CD8-positive, alpha-beta memory T cell (primary cell): ENCODE data around the gene ANO4. TPM values are rescaled to one million over a fixed set of nuclear protein-coding genes. Genes with fewer than 3 reads are reported as not detected.

ENCODE experiments used
- CTCF ChIA-PET: fragments of 350-600 bp; sonication (Branson Sonifier 250); formaldehyde crosslinking; loops from one replicate; lab custom pipeline; 2021; ENCODE audit warnings: antibody characterized with exemption; lab: Charles Lee
- POLR2A ChIA-PET: fragments of 350-600 bp; sonication (Branson Sonifier 250); formaldehyde crosslinking; loops from one replicate; lab custom pipeline; 2021; ENCODE audit warnings: antibody characterized with exemption; lab: Charles Lee
- DNase-seq, 5 donors: peaks; one replicate each; pipeline versions ENCODE4 v3.0.0 to v3.0.0-alpha.2; 2020 to 2022; ENCODE audit warnings: mixed read lengths in 1 of 5
- H3K27ac ChIP-seq: one replicate; pipeline ENCODE4 v1.7.0; 2013; ENCODE audit warnings: low read depth, mild to moderate bottlenecking, low read length, moderate library complexity
- H3K27me3 ChIP-seq: 2 replicates; pipeline ENCODE4 v1.7.0; 2013; ENCODE audit warnings: low read length, mild to moderate bottlenecking; ENCODE audit not compliant: insufficient read depth, poor library complexity, severe bottlenecking
- H3K36me3 ChIP-seq: 2 replicates; pipeline ENCODE4 v1.7.0; 2013; ENCODE audit warnings: mild to moderate bottlenecking, low read length, moderate library complexity; ENCODE audit not compliant: insufficient read depth
- H3K4me1 ChIP-seq: 2 replicates; pipeline ENCODE4 v1.7.0; 2013; ENCODE audit warnings: mild to moderate bottlenecking, low read length, moderate library complexity; ENCODE audit not compliant: insufficient read depth
- H3K4me3 ChIP-seq: 2 replicates; pipeline ENCODE4 v1.7.0; 2013; ENCODE audit warnings: mild to moderate bottlenecking, low read length
- H3K9me3 ChIP-seq: 2 replicates; pipeline ENCODE4 v1.7.0; 2013; ENCODE audit warnings: mild to moderate bottlenecking, low read length
- H3K27ac Mint-ChIP-seq, 8 donors: one replicate each; pipeline ENCODE4 v1.8.0; 2020 to 2021; ENCODE audit warnings: mixed read lengths in 8 of 8, mild to moderate bottlenecking in 6 of 8, inconsistent platforms in 3 of 8, moderate library complexity in 3 of 8
- H3K27me3 Mint-ChIP-seq, 2 donors: one replicate each; pipeline ENCODE4 v1.8.0; 2020 to 2021; ENCODE audit warnings: mixed read lengths in 2 of 2, mild to moderate bottlenecking in 1 of 2, moderate library complexity in 1 of 2
- H3K36me3 Mint-ChIP-seq, 3 donors: one replicate each; pipeline ENCODE4 v1.8.0; 2020 to 2021; ENCODE audit warnings: mixed read lengths in 3 of 3, inconsistent platforms in 1 of 3, mild to moderate bottlenecking in 1 of 3
- H3K4me1 Mint-ChIP-seq, 3 donors: one replicate each; pipeline ENCODE4 v1.8.0; 2020 to 2021; ENCODE audit warnings: mixed read lengths in 3 of 3, inconsistent platforms in 1 of 3, mild to moderate bottlenecking in 1 of 3
- H3K4me3 Mint-ChIP-seq, 7 donors: one replicate each; pipeline ENCODE4 v1.8.0; 2020 to 2021; ENCODE audit warnings: mixed read lengths in 7 of 7, mild to moderate bottlenecking in 6 of 7, moderate library complexity in 4 of 7, inconsistent platforms in 2 of 7
- H3K9me3 Mint-ChIP-seq, 5 donors: one replicate each; pipeline ENCODE4 v1.8.0; 2020 to 2022; ENCODE audit warnings: mixed read lengths in 5 of 5, mild to moderate bottlenecking in 3 of 5, moderate library complexity in 2 of 5, inconsistent platforms in 1 of 5
- polyA plus RNA-seq: library from polyadenylated mRNA; unstranded; fragments of 300-500 nt; fragmentation: Illumina TruSeq; gene quantifications from one replicate; pipeline ENCODE4 v1.2.3, GENCODE V29; 2021
- total RNA-seq, 2 experiments: library from RNA; stranded (reverse); gene quantifications; one replicate each; pipeline ENCODE4 v1.2.3, GENCODE V29; 2021

The ANO4 gene
- total and polyA plus RNA-seq, 3 experiments from 2014 or later = not detected

GRCh38 chr12:101019667-101020066 is 225.1 kb downstream of the ANO4 start:
- no peak overlapping the region for H3K4me3 ChIP-seq
- peaks cover 0 to 10% (median 2%) of the 10 kb centered on the region in 5 donors for H3K9me3 Mint-ChIP-seq
- no peaks in the 10 kb centered on the region for H3K27me3 ChIP-seq
- no peaks in the 10 kb centered on the region for H3K9me3 ChIP-seq
- DNase-seq = no peak
- no peaks in the 10 kb centered on the region for H3K4me1 ChIP-seq
- H3K36me3 Mint-ChIP-seq = no peaks in the 10 kb centered on the region
- ChIA-PET POLR2A (no interaction called here), CTCF (no interaction called here)
- no peaks in the 10 kb centered on the region for H3K4me1 Mint-ChIP-seq
- peaks cover 0 to 3% of the 10 kb centered on the region in 2 donors for H3K27me3 Mint-ChIP-seq
- no peak overlapping the region for H3K27ac Mint-ChIP-seq
- H3K36me3 ChIP-seq = no peaks in the 10 kb centered on the region
- no peak overlapping the region for H3K27ac ChIP-seq
- H3K4me3 Mint-ChIP-seq = no peak overlapping the region

- no peak overlapping the region for H3K4me3 ChIP-seq
- ChIA-PET CTCF (no interaction called here), POLR2A (no interaction called here)
- H3K4me3 Mint-ChIP-seq = no peak overlapping the region
- no peak overlapping the region for H3K27ac Mint-ChIP-seq
- H3K9me3 ChIP-seq = no peaks in the 10 kb centered on the region
- peaks cover 0 to 14% (median 4%) of the 10 kb centered on the region in 5 donors for H3K9me3 Mint-ChIP-seq
- no peaks in the 10 kb centered on the region for H3K4me1 ChIP-seq
- H3K27ac ChIP-seq = no peak overlapping the region
- H3K36me3 ChIP-seq = no peaks in the 10 kb centered on the region
- peaks cover 0 to 3% of the 10 kb centered on the region in 2 donors for H3K27me3 Mint-ChIP-seq
- no peaks in the 10 kb centered on the region for H3K27me3 ChIP-seq
- DNase-seq = no peak
- H3K36me3 Mint-ChIP-seq = no peaks in the 10 kb centered on the region
- H3K4me1 Mint-ChIP-seq = no peaks in the 10 kb centered on the region
Observed at GRCh38 chr12:101021442-101021841, 226.9 kb downstream of the ANO4 start.

GRCh38 chr12:101021911-101022388 is 227.4 kb downstream of the ANO4 start:
- H3K9me3 Mint-ChIP-seq = peaks cover 0 to 14% (median 3%) of the 10 kb centered on the region in 5 donors
- no peaks in the 10 kb centered on the region for H3K27me3 ChIP-seq
- H3K36me3 Mint-ChIP-seq = no peaks in the 10 kb centered on the region
- H3K4me3 ChIP-seq = no peak overlapping the region
- peaks cover 0 to 3% of the 10 kb centered on the region in 2 donors for H3K27me3 Mint-ChIP-seq
- ChIA-PET POLR2A (no interaction called here), CTCF (no interaction called here)
- H3K36me3 ChIP-seq = no peaks in the 10 kb centered on the region
- no peaks in the 10 kb centered on the region for H3K4me1 ChIP-seq
- H3K27ac Mint-ChIP-seq = no peak overlapping the region
- no peak for DNase-seq
- H3K9me3 ChIP-seq = no peaks in the 10 kb centered on the region
- H3K27ac ChIP-seq = no peak overlapping the region
- no peaks in the 10 kb centered on the region for H3K4me1 Mint-ChIP-seq
- H3K4me3 Mint-ChIP-seq = no peak overlapping the region

- Mint-ChIP-seq H3K4me1 (no peaks in the 10 kb centered on the region), H3K9me3 (peaks cover 18 to 32% (median 25%) of the 10 kb centered on the region in 5 donors), H3K4me3 (no peak overlapping the region), H3K36me3 (peaks cover 0 to 1% (median 0%) of the 10 kb centered on the region in 3 donors), H3K27me3 (no peaks in the 10 kb centered on the region), H3K27ac (no peak overlapping the region)
- CTCF ChIA-PET = no interaction called here
- Histone ChIP-seq H3K9me3 (no peaks in the 10 kb centered on the region), H3K4me3 (no peak overlapping the region), H3K4me1 (no peaks in the 10 kb centered on the region), H3K27ac (no peak overlapping the region), H3K36me3 (no peaks in the 10 kb centered on the region), H3K27me3 (no peaks in the 10 kb centered on the region)
- DNase-seq = no peak
- POLR2A ChIA-PET = no interaction called here
Observed at GRCh38 chr12:101027200-101027599, 232.6 kb downstream of the ANO4 start.

- Histone ChIP-seq H3K9me3 (no peaks in the 10 kb centered on the region), H3K27ac (no peak overlapping the region), H3K36me3 (no peaks in the 10 kb centered on the region), H3K4me3 (no peak overlapping the region), H3K27me3 (no peaks in the 10 kb centered on the region), H3K4me1 (no peaks in the 10 kb centered on the region)
- Mint-ChIP-seq H3K4me1 (no peaks in the 10 kb centered on the region), H3K9me3 (peaks cover 18 to 33% (median 25%) of the 10 kb centered on the region in 5 donors), H3K27me3 (no peaks in the 10 kb centered on the region), H3K4me3 (no peak overlapping the region), H3K36me3 (peaks cover 0 to 1% (median 0%) of the 10 kb centered on the region in 3 donors), H3K27ac (no peak overlapping the region)
- ChIA-PET CTCF (no interaction called here), POLR2A (no interaction called here)
- DNase-seq = no peak
Observed at GRCh38 chr12:101027816-101028215, 233.2 kb downstream of the ANO4 start.

- no peaks in the 10 kb centered on the region for H3K4me1 Mint-ChIP-seq
- no peaks in the 10 kb centered on the region for H3K36me3 Mint-ChIP-seq
- peaks cover 0 to 8% (median 2%) of the 10 kb centered on the region in 5 donors for H3K9me3 Mint-ChIP-seq
- no peaks in the 10 kb centered on the region for H3K4me1 ChIP-seq
- H3K27me3 Mint-ChIP-seq = no peaks in the 10 kb centered on the region
- H3K4me3 Mint-ChIP-seq = no peak overlapping the region
- no peak overlapping the region for H3K4me3 ChIP-seq
- H3K9me3 ChIP-seq = no peaks in the 10 kb centered on the region
- H3K27ac Mint-ChIP-seq = no peak overlapping the region
- no peak for DNase-seq
- H3K27ac ChIP-seq = no peak overlapping the region
- ChIA-PET CTCF (no interaction called here), POLR2A (no interaction called here)
- no peaks in the 10 kb centered on the region for H3K36me3 ChIP-seq
- H3K27me3 ChIP-seq = no peaks in the 10 kb centered on the region
Observed at GRCh38 chr12:101038289-101038871, 243.8 kb downstream of the ANO4 start.

GRCh38 chr12:101039848-101040531 is 245.4 kb downstream of the ANO4 start:
- POLR2A ChIA-PET = no interaction called here
- Mint-ChIP-seq H3K4me1 (no peaks in the 10 kb centered on the region), H3K36me3 (no peaks in the 10 kb centered on the region), H3K27me3 (peaks cover 0 to 2% of the 10 kb centered on the region in 2 donors), H3K9me3 (peaks cover 0 to 3% (median 2%) of the 10 kb centered on the region in 5 donors), H3K27ac (no peak overlapping the region), H3K4me3 (no peak overlapping the region)
- H3K36me3 ChIP-seq = no peaks in the 10 kb centered on the region
- no peaks in the 10 kb centered on the region for H3K4me1 ChIP-seq
- H3K9me3 ChIP-seq = no peaks in the 10 kb centered on the region
- no peaks in the 10 kb centered on the region for H3K27me3 ChIP-seq
- CTCF ChIA-PET = interaction anchor here (1.2 kb wide), 1 partner anchor 10 kb away, joined by 3 read pairs; no protein-coding TSS in a partner anchor
- no peak overlapping the region for H3K27ac ChIP-seq
- DNase-seq = no peak
- no peak overlapping the region for H3K4me3 ChIP-seq

GRCh38 chr12:101040936-101041335 is 246.4 kb downstream of the ANO4 start:
- Mint-ChIP-seq H3K27ac (no peak overlapping the region), H3K27me3 (peaks cover 0 to 2% of the 10 kb centered on the region in 2 donors), H3K36me3 (no peaks in the 10 kb centered on the region), H3K9me3 (peaks cover 0 to 4% (median 2%) of the 10 kb centered on the region in 5 donors), H3K4me3 (no peak overlapping the region), H3K4me1 (no peaks in the 10 kb centered on the region)
- no peak overlapping the region for H3K27ac ChIP-seq
- ChIA-PET POLR2A (no interaction called here), CTCF (interaction anchor here (1.2 kb wide), 1 partner anchor 10 kb away, joined by 3 read pairs; no protein-coding TSS in a partner anchor)
- no peaks in the 10 kb centered on the region for H3K9me3 ChIP-seq
- H3K27me3 ChIP-seq = no peaks in the 10 kb centered on the region
- H3K36me3 ChIP-seq = no peaks in the 10 kb centered on the region
- no peak overlapping the region for H3K4me3 ChIP-seq
- no peak for DNase-seq
- no peaks in the 10 kb centered on the region for H3K4me1 ChIP-seq
